Urothelium cell line (cell line): ENCODE measurements around the gene IGFL1.
"Not testable (repeated sequence)": the region's sequence is repeated elsewhere in the genome, so short reads cannot be mapped to it uniquely, and the experiment has no call there.

Source experiments
- DNase-seq: peaks from one replicate; pipeline ENCODE4 v3.0.0; 2011; ENCODE audit warnings: low spot score, mixed read lengths
- FAIRE-seq: peaks from 2 replicates; lab custom pipeline; 2011; peaks lifted over from hg19 to GRCh38; lab: Jason Lieb, UNC

IGFL1 gene

GRCh38 chr19:46201454-46202310 lies 27.9 kb upstream of the IGFL1 start:
- no peak for DNase-seq
- peak; percentile 70 for FAIRE-seq

GRCh38 chr19:46202426-46202825 lies 27.1 kb upstream of the IGFL1 start:
- no peak for FAIRE-seq
- DNase-seq = no peak

GRCh38 chr19:46202872-46203860 lies 26.4 kb upstream of the IGFL1 start:
- DNase-seq (no peak), FAIRE-seq (no peak)

- no peak for FAIRE-seq
- no peak for DNase-seq
These were observed 25.5 kb upstream of the IGFL1 start for GRCh38 chr19:46204008-46204407.

GRCh38 chr19:46205183-46205984 lies 24.2 kb upstream of the IGFL1 start:
- DNase-seq (no peak), FAIRE-seq (no peak)

GRCh38 chr19:46206176-46206575 lies 23.4 kb upstream of the IGFL1 start:
- FAIRE-seq (no peak), DNase-seq (peak; percentile 70)

- no peak for FAIRE-seq
These were observed 22.9 kb upstream of the IGFL1 start for GRCh38 chr19:46206682-46207081.

GRCh38 chr19:46207858-46208257 lies 21.7 kb upstream of the IGFL1 start:
- peak; percentile 89 for FAIRE-seq
- not testable (repeated sequence) for DNase-seq

More at GRCh38 chr19:46206682-46207081, 22.9 kb upstream of the IGFL1 start:
- DNase-seq = no peak

- FAIRE-seq = no peak
These were observed 20.5 kb upstream of the IGFL1 start for GRCh38 chr19:46209051-46209450.

GRCh38 chr19:46209472-46209871 lies 20.1 kb upstream of the IGFL1 start:
- FAIRE-seq (no peak), DNase-seq (no peak)

More at GRCh38 chr19:46209051-46209450, 20.5 kb upstream of the IGFL1 start:
- no peak for DNase-seq

GRCh38 chr19:46210669-46211068 lies 18.9 kb upstream of the IGFL1 start:
- DNase-seq = no peak
- peak; percentile 5 for FAIRE-seq

GRCh38 chr19:46211201-46211881 lies 18.2 kb upstream of the IGFL1 start:
- FAIRE-seq (no peak), DNase-seq (peak; percentile 60)

- not testable (repeated sequence) for DNase-seq, FAIRE-seq
These were observed 16.9 kb upstream of the IGFL1 start for GRCh38 chr19:46212592-46212991.

GRCh38 chr19:46213156-46213555 lies 16.4 kb upstream of the IGFL1 start:
- no peak for DNase-seq
- FAIRE-seq = no peak

- FAIRE-seq (no peak), DNase-seq (no peak)
These were observed 15.7 kb upstream of the IGFL1 start for GRCh38 chr19:46213806-46214205.

- DNase-seq (no peak), FAIRE-seq (no peak)
These were observed 12.9 kb upstream of the IGFL1 start for GRCh38 chr19:46216612-46217011.

GRCh38 chr19:46217476-46217875 lies 12.1 kb upstream of the IGFL1 start:
- DNase-seq = no peak

GRCh38 chr19:46218160-46218559 lies 11.4 kb upstream of the IGFL1 start:
- DNase-seq = no peak
- FAIRE-seq = no peak

More at GRCh38 chr19:46217476-46217875, 12.1 kb upstream of the IGFL1 start:
- FAIRE-seq = no peak

- FAIRE-seq = peak; percentile 55
- DNase-seq = no peak
These were observed 9.4 kb upstream of the IGFL1 start for GRCh38 chr19:46220038-46220615.

GRCh38 chr19:46221152-46221551 lies 8.4 kb upstream of the IGFL1 start:
- FAIRE-seq = no peak
- no peak for DNase-seq
